K562 (cell line): ENCODE measurements around the gene STX3. TPM values are rescaled to one million over a fixed set of nuclear protein-coding genes. Genes with fewer than 3 reads are reported as not detected.

Experiments used
- BRCA1 ChIP-seq, 2 experiments: fragments of 450-650 bp in 1 of 2; sonication (generic) in 1 of 2; formaldehyde crosslinking in 1 of 2; IDR thresholded peaks; 2 replicates each; pipeline versions ENCODE4 v1.5.0 to v1.6.1; 2017 to 2020; ENCODE audit warnings: mild to moderate bottlenecking in 1 of 2, missing genetic modification reagents in 1 of 2
- CHCHD3 ChIP-seq: fragments of 250-450 bp; sonication (Bioruptor Pico); IDR thresholded peaks from 2 replicates; pipeline ENCODE4 v2.1.2; 2022; ENCODE audit warnings: mild to moderate bottlenecking
- HMBOX1 ChIP-seq: sonication (generic); IDR thresholded peaks from 2 replicates; pipeline ENCODE4 v1.6.1; 2016
- KLF10 ChIP-seq: fragments of 250-450 bp; sonication (Bioruptor Pico); IDR thresholded peaks from 2 replicates; pipeline ENCODE4 v1.6.1; 2021; ENCODE audit warnings: matching md5 sums
- MCM3 ChIP-seq: fragments of 450-650 bp; IDR thresholded peaks from 2 replicates; pipeline ENCODE4 v1.6.1; 2016
- MED1 ChIP-seq: sonication (generic); formaldehyde crosslinking; IDR thresholded peaks from 2 replicates; pipeline ENCODE4 v1.8.1; 2023; ENCODE audit warnings: missing genetic modification reagents, borderline replicate concordance
- MXD1 ChIP-seq: fragments of 250-450 bp; sonication (Bioruptor Pico); IDR thresholded peaks from 2 replicates; pipeline ENCODE4 v1.8.0; 2021; ENCODE audit warnings: borderline replicate concordance, mild to moderate bottlenecking, moderate library complexity; ENCODE audit not compliant: poor library complexity, severe bottlenecking
- MYC ChIP-seq, 2 experiments: fragments of 250-450 bp in 1 of 2; sonication (Bioruptor Pico) in 1 of 2; IDR thresholded peaks; 2 replicates each; pipeline versions ENCODE4 v1.5.1 to v1.6.1; 2012 to 2021; ENCODE audit warnings: low read depth in 2 of 2, borderline replicate concordance in 1 of 2, improper control_type of control experiment in 1 of 2, low read length in 1 of 2, mild to moderate bottlenecking in 1 of 2, moderate library complexity in 1 of 2
- NR2F6 ChIP-seq: fragments of 450-650 bp; formaldehyde crosslinking; IDR thresholded peaks from 2 replicates; pipeline ENCODE4 v1.4.0; 2020; ENCODE audit warnings: mild to moderate bottlenecking
- RBFOX2 ChIP-seq: fragments of 200-400 bp; formaldehyde crosslinking; IDR thresholded peaks from 2 replicates; pipeline ENCODE4 v1.6.1; 2017; ENCODE audit warnings: low read depth, mild to moderate bottlenecking, low read length, moderate library complexity
- TARDBP ChIP-seq: fragments of 450-650 bp; IDR thresholded peaks from 2 replicates; pipeline ENCODE4 v1.6.1; 2016
- TCF7 ChIP-seq: sonication (generic); IDR thresholded peaks from 2 replicates; pipeline ENCODE4 v1.6.1; 2016; ENCODE audit warnings: antibody characterized with exemption, borderline replicate concordance
- ZBTB40 ChIP-seq, 2 experiments: fragments of 450-650 bp in 1 of 2; sonication (generic) in 1 of 2; formaldehyde crosslinking in 1 of 2; IDR thresholded peaks; 2 replicates each; pipeline versions ENCODE4 v1.7.1 to v1.9.0; 2016 to 2022; ENCODE audit warnings: inconsistent platforms in 1 of 2, mild to moderate bottlenecking in 1 of 2, missing genetic modification reagents in 1 of 2
- ZC3H8 ChIP-seq: fragments of 450-650 bp; IDR thresholded peaks from 2 replicates; pipeline ENCODE4 v1.6.1; 2017
- ZNF12 ChIP-seq: sonication (generic); formaldehyde crosslinking; IDR thresholded peaks from 2 replicates; pipeline ENCODE4 v1.4.0; 2020; ENCODE audit warnings: mild to moderate bottlenecking, missing genetic modification reagents
- ZNF511 ChIP-seq: sonication (generic); formaldehyde crosslinking; IDR thresholded peaks from 2 replicates; pipeline ENCODE4 v1.8.0; 2022; ENCODE audit warnings: mild to moderate bottlenecking, missing genetic modification reagents
- polyA plus RNA-seq, 8 experiments: library from polyadenylated mRNA; depleted of rRNA in 4 of 8; stranded (reverse) in 5 of 8; unstranded in 3 of 8; fragments of >200 nt; fragmentation: Nextera tagmentation in 2 of 8; fragmentation: Illumina TruSeq in 1 of 8; extraction: Ambion mirVana in 2 of 8; extraction: Trizol in 1 of 8; gene quantifications; 2 replicates each; pipeline versions ENCODE4 v1.2.1 to v1.2.3, GENCODE V29; 2011 to 2014; ENCODE audit warnings: inconsistent platforms in 1 of 8, missing spikeins in 1 of 8
- total RNA-seq, 7 experiments: library from RNA; depleted of rRNA in 6 of 7; stranded (reverse); fragments of >200 nt in 6 of 7; fragmentation: Illumina TruSeq in 2 of 7; extraction: Trizol in 2 of 7; gene quantifications; 2 replicates each; pipeline versions ENCODE4 v1.2.1 to v1.2.3, GENCODE V29; 2011 to 2021; ENCODE audit warnings: low replicate concordance in 1 of 7

Gene STX3
- total and polyA plus RNA-seq, 9 of the 15 experiments (the other 6 are each of a cell fraction or from before 2014, with no cell fraction given), result 12.0 to 91.6 (median 48.7) TPM

- TF ChIP-seq ZBTB40 (IDR thresholded peaks at IDR 0.05) (peak; percentile 100), ZBTB40 (CRISPR knock-in tag; IDR thresholded peaks at IDR 0.05) (no peak), ZC3H8 (no peak), KLF10 (CRISPR knock-in tag) (no peak), BRCA1 (IDR thresholded peaks at IDR 0.05) (no peak), BRCA1 (CRISPR knock-in tag; IDR thresholded peaks at IDR 0.05) (no peak), HMBOX1 (peak; percentile 45; the same call in 1 of the 2 replicates), NR2F6 (CRISPR knock-in tag) (no peak), ZNF12 (CRISPR knock-in tag) (0 out of 2 replicates have a peak, but pooled peaks have one; percentile 32), MCM3 (no peak), MYC (IDR thresholded peaks at IDR 0.05; ENCODE audit: low read depth, low read length) (peak; percentile 93), MYC (CRISPR knock-in tag; IDR thresholded peaks at IDR 0.05; ENCODE audit: borderline replicate concordance, low read depth) (0 out of 2 replicates have a peak, but pooled peaks have one; percentile 78), ZNF511 (CRISPR knock-in tag) (peak; percentile 67; the same call in 1 of the 2 replicates), MED1 (CRISPR knock-in tag) (no peak), TARDBP (no peak), RBFOX2 (peak; percentile 93), TCF7 (peak; percentile 75; the same call in 1 of the 2 replicates), CHCHD3 (no peak), MXD1 (CRISPR knock-in tag) (peak; percentile 57)
These were observed 55.2 kb downstream of the STX3 start, which contains the start of gene MRPL16 (continued) for GRCh38 chr11:59810189-59810910.
